Natural killer cell (primary cell): Measurements from ENCODE around the gene TMEM270. TPM values are rescaled to one million over a fixed set of nuclear protein-coding genes. Genes with fewer than 3 reads are reported as not detected.

ENCODE experiments used
- ATAC-seq, 3 donors: fragments of 150-1000 bp in 2 of 3; fragments of 200-7000 bp in 1 of 3; cut with Tn5 transposase; 1 replicate in 1 of 3; 2 replicates in 2 of 3; pipeline ENCODE4 v1.10.0; 2021; ENCODE audit warnings: mild to moderate bottlenecking in 2 of 3, moderate library complexity in 2 of 3
- DNase-seq, 2 donors: peaks; one replicate each; pipeline versions ENCODE4 v3.0.0 to v3.0.0-alpha.2; 2013 to 2021; ENCODE audit warnings: mixed read lengths in 1 of 2
- H3K27ac ChIP-seq: one replicate; pipeline ENCODE4 v1.5.1; 2013; ENCODE audit warnings: mild to moderate bottlenecking, low read length
- H3K27me3 ChIP-seq: one replicate; pipeline ENCODE4 v1.6.1; 2013; ENCODE audit warnings: low read length; ENCODE audit not compliant: control insufficient read depth, insufficient read depth
- H3K36me3 ChIP-seq: one replicate; pipeline ENCODE4 v1.6.1; 2013; ENCODE audit warnings: low read length; ENCODE audit not compliant: control insufficient read depth, insufficient read depth
- H3K4me1 ChIP-seq: one replicate; pipeline ENCODE4 v1.6.1; 2013; ENCODE audit warnings: low read length; ENCODE audit not compliant: control insufficient read depth, insufficient read depth
- H3K4me3 ChIP-seq: one replicate; pipeline ENCODE4 v1.5.1; 2013; ENCODE audit warnings: low read length
- H3K9me3 ChIP-seq: one replicate; pipeline ENCODE4 v1.6.1; 2013; ENCODE audit warnings: low read length; ENCODE audit not compliant: control insufficient read depth, insufficient read depth
- H3K27ac Mint-ChIP-seq, 2 donors: one replicate each; pipeline ENCODE4 v1.8.0; 2022; ENCODE audit warnings: mild to moderate bottlenecking in 2 of 2, mixed read lengths in 2 of 2, moderate library complexity in 1 of 2
- H3K27me3 Mint-ChIP-seq, 2 donors: one replicate each; pipeline ENCODE4 v1.8.0; 2022; ENCODE audit warnings: low read depth in 2 of 2, mixed read lengths in 2 of 2
- H3K36me3 Mint-ChIP-seq: one replicate; pipeline ENCODE4 v1.8.0; 2022; ENCODE audit warnings: mixed read lengths
- H3K4me1 Mint-ChIP-seq, 2 donors: one replicate each; pipeline ENCODE4 v1.8.0; 2022; ENCODE audit warnings: mixed read lengths in 2 of 2
- H3K4me3 Mint-ChIP-seq: one replicate; pipeline ENCODE4 v1.8.0; 2022; ENCODE audit warnings: mild to moderate bottlenecking, moderate library complexity, mixed read lengths
- H3K9me3 Mint-ChIP-seq, 2 donors: one replicate each; pipeline ENCODE4 v1.8.0; 2022; ENCODE audit warnings: mixed read lengths in 2 of 2
- WGBS: methylation state at CpG from one replicate; pipeline ENCODE4 v1.1.7; 2013; ENCODE audit warnings: missing lambda C conversion rate; ENCODE audit not compliant: insufficient coverage; 5-methylcytosine and 5-hydroxymethylcytosine counted together
- intact Hi-C: fragments of 100-400 bp; cut with micrococcal nuclease; formaldehyde crosslinking; loops from one replicate; pipeline ENCODE4 v1.14.2; 2022
- total RNA-seq, 4 donors: library from RNA; stranded (reverse); fragments of 120-200 nt in 1 of 4; gene quantifications; one replicate each; pipeline versions ENCODE4 v1.2.3 to v1.2.4, GENCODE V29; 2013 to 2022
- TF ChIP-seq, protein P1 (sequence below): fragments of 200-600 bp; IDR thresholded peaks from one replicate; pipeline ENCODE4 v1.8.0; 2022; ENCODE audit warnings: antibody characterized with exemption

The TMEM270 gene
- total RNA-seq, 3 donors from 2014 or later (not counting 1 experiment from before 2014, with no cell fraction given), result not detected

DNA sequence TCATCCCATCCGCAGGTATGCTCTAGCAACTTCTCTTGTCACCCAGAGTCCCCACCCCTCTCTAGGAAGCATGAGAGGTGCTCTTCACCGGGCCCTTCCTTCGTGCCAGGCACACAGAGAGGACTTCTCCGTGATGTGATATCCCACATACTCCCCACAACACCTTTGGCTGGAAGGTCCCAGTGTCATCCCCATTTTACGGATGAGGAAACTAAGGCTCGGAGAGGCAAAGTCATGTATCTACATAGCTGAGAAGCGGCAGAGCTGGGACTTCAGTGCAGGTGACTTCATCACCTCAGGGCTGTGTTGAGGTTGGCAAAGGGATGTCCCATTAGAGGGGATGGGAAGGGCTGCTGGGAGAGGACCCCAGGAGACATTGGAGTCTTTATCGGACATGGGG is 15.4 kb downstream of the TMEM270 start:
- no peaks in the 10 kb centered on the region for H3K27me3 ChIP-seq
- H3K4me1 ChIP-seq, result no peaks in the 10 kb centered on the region
- Mint-ChIP-seq H3K4me1 (no peaks in the 10 kb centered on the region), H3K4me3 (no peak overlapping the region), H3K27ac (no peak overlapping the region), H3K9me3 (no peaks in the 10 kb centered on the region), H3K36me3 (no peaks in the 10 kb centered on the region), H3K27me3 (no peaks in the 10 kb centered on the region)
- intact Hi-C loops, result no loop called here
- no peak for ATAC-seq
- no peak overlapping the region for H3K4me3 ChIP-seq
- 93% methylated on average over 8 of the region's 8 CpGs for WGBS
- no peak overlapping the region for H3K27ac ChIP-seq
- no peaks in the 10 kb centered on the region for H3K9me3 ChIP-seq
- TF ChIP-seq, protein P1, sequence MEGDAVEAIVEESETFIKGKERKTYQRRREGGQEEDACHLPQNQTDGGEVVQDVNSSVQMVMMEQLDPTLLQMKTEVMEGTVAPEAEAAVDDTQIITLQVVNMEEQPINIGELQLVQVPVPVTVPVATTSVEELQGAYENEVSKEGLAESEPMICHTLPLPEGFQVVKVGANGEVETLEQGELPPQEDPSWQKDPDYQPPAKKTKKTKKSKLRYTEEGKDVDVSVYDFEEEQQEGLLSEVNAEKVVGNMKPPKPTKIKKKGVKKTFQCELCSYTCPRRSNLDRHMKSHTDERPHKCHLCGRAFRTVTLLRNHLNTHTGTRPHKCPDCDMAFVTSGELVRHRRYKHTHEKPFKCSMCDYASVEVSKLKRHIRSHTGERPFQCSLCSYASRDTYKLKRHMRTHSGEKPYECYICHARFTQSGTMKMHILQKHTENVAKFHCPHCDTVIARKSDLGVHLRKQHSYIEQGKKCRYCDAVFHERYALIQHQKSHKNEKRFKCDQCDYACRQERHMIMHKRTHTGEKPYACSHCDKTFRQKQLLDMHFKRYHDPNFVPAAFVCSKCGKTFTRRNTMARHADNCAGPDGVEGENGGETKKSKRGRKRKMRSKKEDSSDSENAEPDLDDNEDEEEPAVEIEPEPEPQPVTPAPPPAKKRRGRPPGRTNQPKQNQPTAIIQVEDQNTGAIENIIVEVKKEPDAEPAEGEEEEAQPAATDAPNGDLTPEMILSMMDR, result no peak
- no peak for DNase-seq
- H3K36me3 ChIP-seq, result no peaks in the 10 kb centered on the region

DNA sequence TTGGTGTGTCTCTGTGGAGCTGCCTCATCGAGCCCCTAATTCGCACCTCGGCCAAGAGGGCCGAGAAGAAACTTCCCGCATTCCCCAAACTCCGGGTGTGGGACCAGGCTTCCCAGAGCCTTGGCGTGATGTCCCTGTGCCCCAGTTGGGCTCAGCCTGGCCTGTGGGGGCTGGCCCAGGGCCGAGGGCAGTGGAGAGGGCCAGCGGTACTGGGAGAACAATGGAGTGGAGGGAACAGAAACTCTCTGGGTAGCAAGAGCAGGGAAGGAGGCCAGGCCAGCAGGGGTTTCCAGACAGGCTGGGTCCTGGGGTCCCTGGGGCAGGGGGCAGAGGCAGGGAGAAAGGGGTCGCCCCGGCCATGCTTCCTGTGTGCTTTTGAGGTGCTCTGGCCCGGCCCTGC is 16.0 kb downstream of the TMEM270 start:
- Mint-ChIP-seq H3K4me1 (no peaks in the 10 kb centered on the region), H3K36me3 (no peaks in the 10 kb centered on the region), H3K27me3 (no peaks in the 10 kb centered on the region), H3K27ac (no peak overlapping the region), H3K9me3 (no peaks in the 10 kb centered on the region), H3K4me3 (no peak overlapping the region)
- H3K36me3 ChIP-seq, result no peaks in the 10 kb centered on the region
- H3K4me1 ChIP-seq, result no peaks in the 10 kb centered on the region
- DNase-seq (no peak), ATAC-seq (no peak)
- 89% methylated on average over 12 of the region's 12 CpGs for WGBS
- intact Hi-C loops, result no loop called here
- H3K4me3 ChIP-seq, result no peak overlapping the region
- H3K27ac ChIP-seq, result no peak overlapping the region
- H3K27me3 ChIP-seq, result no peaks in the 10 kb centered on the region
- H3K9me3 ChIP-seq, result no peaks in the 10 kb centered on the region
- TF ChIP-seq, protein P1, result no peak

GRCh38 chr7:73879977-73880681 is 19.2 kb downstream of the TMEM270 start:
- Histone ChIP-seq H3K27ac (no peak overlapping the region), H3K4me3 (no peak overlapping the region), H3K27me3 (no peaks in the 10 kb centered on the region), H3K9me3 (no peaks in the 10 kb centered on the region), H3K4me1 (no peaks in the 10 kb centered on the region), H3K36me3 (no peaks in the 10 kb centered on the region)
- Mint-ChIP-seq H3K27me3 (peaks cover 0 to 7% of the 10 kb centered on the region in 2 donors), H3K27ac (no peak overlapping the region), H3K36me3 (no peaks in the 10 kb centered on the region), H3K4me3 (no peak overlapping the region), H3K4me1 (no peaks in the 10 kb centered on the region), H3K9me3 (no peaks in the 10 kb centered on the region)
- ATAC-seq (no peak), DNase-seq (no peak)
- WGBS, result 90% methylated on average over 17 of the region's 18 CpGs
- intact Hi-C loops, result no loop called here
- TF ChIP-seq, protein P1, result no peak
